ENCODE results near the gene THEM5.

THEM5 gene

GRCh38 chr1:151834239-151834638 lies 19.3 kb downstream of the THEM5 start:
- in situ Hi-C loops (cut with MboI; ENCODE audit: low sequenced_read_pairs, unreplicated experiment) = no loop called here
- no peak for DNase-seq (ENCODE audit: low spot score)

GRCh38 chr1:151833172-151833900 lies 20.2 kb downstream of the THEM5 start:
- no peak for DNase-seq (ENCODE audit: low spot score)
- no peak for TF ChIP-seq CTCF (IDR thresholded peaks at IDR 0.05; ENCODE audit: borderline replicate concordance, control extremely low read depth, extremely low read depth, insufficient read depth, missing control alignments)
- in situ Hi-C loops (cut with MboI; ENCODE audit: low sequenced_read_pairs, unreplicated experiment) = no loop called here

More at GRCh38 chr1:151834239-151834638, 19.3 kb downstream of the THEM5 start:
- no peak for TF ChIP-seq CTCF (IDR thresholded peaks at IDR 0.05; ENCODE audit: borderline replicate concordance, control extremely low read depth, extremely low read depth, insufficient read depth, missing control alignments)

- in situ Hi-C loops (cut with MboI; ENCODE audit: low sequenced_read_pairs, unreplicated experiment) = no loop called here
- no peak for DNase-seq (ENCODE audit: low spot score)
- TF ChIP-seq CTCF (IDR thresholded peaks at IDR 0.05; ENCODE audit: borderline replicate concordance, control extremely low read depth, extremely low read depth, insufficient read depth, missing control alignments) = no peak
Observed at GRCh38 chr1:151832318-151832980, 21.1 kb downstream of the THEM5 start.

GRCh38 chr1:151831605-151832004 lies 21.9 kb downstream of the THEM5 start, which contains the start of gene RORC:
RORC (minus strand) TSS chr1:151831802; CDS start chr1:151831764, 38 bp downstream.
- DNase-seq (ENCODE audit: low spot score) = no peak
- no peak for TF ChIP-seq CTCF (IDR thresholded peaks at IDR 0.05; ENCODE audit: borderline replicate concordance, control extremely low read depth, extremely low read depth, insufficient read depth, missing control alignments)
- in situ Hi-C loops (cut with MboI; ENCODE audit: low sequenced_read_pairs, unreplicated experiment) = no loop called here

GRCh38 chr1:151831256-151831591 lies 22.3 kb downstream of the THEM5 start:
- no peak for DNase-seq (ENCODE audit: low spot score)
- in situ Hi-C loops (cut with MboI; ENCODE audit: low sequenced_read_pairs, unreplicated experiment) = no loop called here
- TF ChIP-seq CTCF (IDR thresholded peaks at IDR 0.05; ENCODE audit: borderline replicate concordance, control extremely low read depth, extremely low read depth, insufficient read depth, missing control alignments) = no peak

GRCh38 chr1:151830055-151830454 lies 23.5 kb downstream of the THEM5 start:
- DNase-seq (ENCODE audit: low spot score) = no peak
- in situ Hi-C loops (cut with MboI; ENCODE audit: low sequenced_read_pairs, unreplicated experiment) = no loop called here
- no peak for TF ChIP-seq CTCF (IDR thresholded peaks at IDR 0.05; ENCODE audit: borderline replicate concordance, control extremely low read depth, extremely low read depth, insufficient read depth, missing control alignments)

Data from GM13976 (cell line).